Sigmoid colon (tissue), 7 donors: ENCODE measurements around the gene STRIP2. TPM values are rescaled to one million over a fixed set of nuclear protein-coding genes. Genes with fewer than 3 reads are reported as not detected.
A peak's percentile ranks its signal among the peaks of the same experiment; 100 is the strongest.

ENCODE experiments used
- DNase-seq: peaks from one replicate; pipeline ENCODE4 v3.0.0-alpha.2; 2019
- H3K27ac ChIP-seq, 4 donors: fragments of 200-600 bp; sonication (generic); one replicate each; pipeline ENCODE4 v1.5.1; 2016 to 2019; ENCODE audit warnings: mild to moderate bottlenecking in 1 of 4
- H3K27me3 ChIP-seq, 3 donors: fragments of 200-600 bp; sonication (generic); one replicate each; pipeline ENCODE4 v1.5.1; 2019; ENCODE audit warnings: mild to moderate bottlenecking in 1 of 3
- H3K36me3 ChIP-seq, 4 donors: fragments of 200-600 bp; sonication (generic); one replicate each; pipeline ENCODE4 v1.5.1; 2016 to 2019
- H3K4me1 ChIP-seq, 4 donors: fragments of 200-600 bp; sonication (generic); one replicate each; pipeline ENCODE4 v1.5.1; 2017 to 2019
- H3K4me3 ChIP-seq, 4 donors: fragments of 200-600 bp; sonication (generic); one replicate each; pipeline ENCODE4 v1.5.1; 2017 to 2019; ENCODE audit warnings: mild to moderate bottlenecking in 2 of 4, moderate library complexity in 1 of 4
- H3K9me3 ChIP-seq, 4 donors: fragments of 200-600 bp in 3 of 4; sonication (generic) in 3 of 4; one replicate each; pipeline versions ENCODE4 v1.5.1 to v1.6.1; 2013 to 2019
- CTCF ChIP-seq, 4 experiments: fragments of 450-650 bp in 3 of 4; fragments of 200-600 bp in 1 of 4; IDR thresholded peaks; one replicate each; pipeline ENCODE4 v1.5.1; 2016 to 2019; ENCODE audit warnings: antibody characterized with exemption in 4 of 4, mild to moderate bottlenecking in 3 of 4, moderate library complexity in 2 of 4
- EP300 ChIP-seq, 4 donors: sonication (generic); formaldehyde crosslinking; IDR thresholded peaks; one replicate each; pipeline ENCODE4 v1.6.1; 2017; ENCODE audit warnings: antibody characterized with exemption in 4 of 4
- POLR2A ChIP-seq, 2 donors: fragments of 450-650 bp; IDR thresholded peaks; one replicate each; pipeline ENCODE4 v1.6.1; 2016; ENCODE audit warnings: antibody characterized with exemption in 2 of 2, mild to moderate bottlenecking in 2 of 2, moderate library complexity in 2 of 2
- POLR2AphosphoS5 ChIP-seq, 4 donors: sonication (generic); formaldehyde crosslinking; IDR thresholded peaks; one replicate each; pipeline ENCODE4 v1.6.1; 2017; ENCODE audit warnings: antibody characterized with exemption in 4 of 4
- WGBS, 2 donors: extraction: QIAGEN DNeasy Blood & Tissue Kit; methylation state at CpG; one replicate each; pipeline ENCODE4 v1.1.7; 2013; 5-methylcytosine and 5-hydroxymethylcytosine counted together
- intact Hi-C: fragments of 100-400 bp; cut with DNase I; formaldehyde crosslinking; loops from one replicate; pipeline ENCODE4 v1.15.1; 2023
- polyA plus RNA-seq, 3 donors: library from polyadenylated mRNA; stranded (reverse); fragments of 200-250 nt; gene quantifications; one replicate each; pipeline ENCODE4 v1.2.3, GENCODE V29; 2013
- total RNA-seq, 4 donors: library from RNA; depleted of rRNA; stranded (reverse); fragments of >200 nt; gene quantifications; one replicate each; pipeline ENCODE4 v1.1.0, GENCODE V29; 2016
- donor health status: healthy with polysubstance abuse.
- donor health status: Bipolar disorder and iron deficiency.
- donor health status: healthy.

Gene STRIP2
- total and polyA plus RNA-seq, 7 donors, result 0.49 to 4.4 (median 1.0) TPM; not detected in 1

- no peak overlapping the region for H3K4me3 ChIP-seq
- intact Hi-C loops, result no loop called here
- H3K9me3 ChIP-seq, result no peaks in the 10 kb centered on the region
- H3K27me3 ChIP-seq, result no peaks in the 10 kb centered on the region
- TF ChIP-seq CTCF (IDR thresholded peaks at IDR 0.05) (no peak), POLR2A (IDR thresholded peaks at IDR 0.05) (no peak), EP300 (IDR thresholded peaks at IDR 0.05) (no peak), POLR2AphosphoS5 (IDR thresholded peaks at IDR 0.05) (no peak)
- DNase-seq, result no peak
- peaks cover 0 to 14% (median 2%) of the 10 kb centered on the region in 4 donors for H3K36me3 ChIP-seq
- H3K27ac ChIP-seq, result peak overlapping the region in 2 of 4 donors; percentile 15 to 49
- peaks cover 0 to 14% (median 5%) of the 10 kb centered on the region in 4 donors for H3K4me1 ChIP-seq
- WGBS, 2 donors, result 89 to 93% methylated on average over 2 of the region's 2 CpGs
Measured at GRCh38 chr7:129391546-129392171, 42.6 kb upstream of the STRIP2 start.

GRCh38 chr7:129393255-129393654, 41.0 kb upstream of the STRIP2 start:
- Histone ChIP-seq H3K4me1 (peaks cover 0 to 14% (median 5%) of the 10 kb centered on the region in 4 donors), H3K27me3 (no peaks in the 10 kb centered on the region), H3K36me3 (peaks cover 0 to 18% (median 2%) of the 10 kb centered on the region in 4 donors), H3K4me3 (no peak overlapping the region), H3K9me3 (no peaks in the 10 kb centered on the region), H3K27ac (no peak overlapping the region)
- no peak for DNase-seq
- TF ChIP-seq CTCF (IDR thresholded peaks at IDR 0.05) (no peak), EP300 (IDR thresholded peaks at IDR 0.05) (no peak), POLR2A (IDR thresholded peaks at IDR 0.05) (no peak), POLR2AphosphoS5 (IDR thresholded peaks at IDR 0.05) (no peak)
- 97 to 98% methylated on average over 2 of the region's 2 CpGs for WGBS, 2 donors
- intact Hi-C loops, result no loop called here

GRCh38 chr7:129394101-129394500, 40.1 kb upstream of the STRIP2 start:
- Histone ChIP-seq H3K36me3 (peaks cover 0 to 18% (median 2%) of the 10 kb centered on the region in 4 donors), H3K27ac (no peak overlapping the region), H3K9me3 (no peaks in the 10 kb centered on the region), H3K4me3 (no peak overlapping the region), H3K27me3 (no peaks in the 10 kb centered on the region), H3K4me1 (peaks cover 0 to 14% (median 5%) of the 10 kb centered on the region in 4 donors)
- WGBS, 2 donors, result 87 to 95% methylated on average over 4 of the region's 4 CpGs
- TF ChIP-seq POLR2A (IDR thresholded peaks at IDR 0.05), result no peak
- no peak for TF ChIP-seq CTCF (IDR thresholded peaks at IDR 0.05)
- TF ChIP-seq POLR2AphosphoS5 (IDR thresholded peaks at IDR 0.05), result no peak
- TF ChIP-seq EP300 (IDR thresholded peaks at IDR 0.05), result no peak
- intact Hi-C loops, result no loop called here
- no peak for DNase-seq

GRCh38 chr7:129394982-129395914, 39.0 kb upstream of the STRIP2 start:
- Histone ChIP-seq H3K27me3 (no peaks in the 10 kb centered on the region), H3K9me3 (no peaks in the 10 kb centered on the region), H3K4me1 (peaks cover 0 to 14% (median 5%) of the 10 kb centered on the region in 4 donors), H3K4me3 (no peak overlapping the region), H3K36me3 (peaks cover 0 to 17% (median under 1%) of the 10 kb centered on the region in 4 donors), H3K27ac (no peak overlapping the region)
- intact Hi-C loops, result no loop called here
- WGBS, 2 donors, result 92% methylated on average over 4 of the region's 4 CpGs
- no peak for TF ChIP-seq POLR2A (IDR thresholded peaks at IDR 0.05)
- no peak for DNase-seq
